Measurements from ENCODE around the gene FCER1G. TPM values are rescaled to one million over a fixed set of nuclear protein-coding genes. Genes with fewer than 3 reads are reported as not detected.

FCER1G gene
- total RNA-seq, 1 donor from 2014 or later, result 64.8 TPM

Small RNA genes within 50 kb of the gene (microRNA-seq; reads per million reads assigned to microRNA genes)
- not detected for gene MIR5187 (ENCODE audit: borderline number of aligned reads, borderline replicate concordance)

Other genes starting within 250 kb of the FCER1G start
- gene F11R, start 194.1 kb upstream of the FCER1G start, total RNA-seq, result 178 TPM
- 44.7 TPM for gene TSTD1, start 176.3 kb upstream of the FCER1G start, total RNA-seq
- 39.0 TPM for gene USF1, start 169.3 kb upstream of the FCER1G start, total RNA-seq
- 14.5 TPM for gene ARHGAP30, start 145.4 kb upstream of the FCER1G start, total RNA-seq
- 42.7 TPM for gene NECTIN4, start 125.7 kb upstream of the FCER1G start, total RNA-seq
- 9.3 TPM for gene KLHDC9, start 116.9 kb upstream of the FCER1G start, total RNA-seq
- 47.1 TPM for gene PFDN2, start 97.3 kb upstream of the FCER1G start, total RNA-seq
- 31.7 TPM for gene NIT1, start 97.2 kb upstream of the FCER1G start, total RNA-seq
- gene DEDD, start 82.6 kb upstream of the FCER1G start, total RNA-seq, result 42.0 TPM
- gene UFC1, start 61.3 kb upstream of the FCER1G start, total RNA-seq, result 61.1 TPM
- 19.4 TPM for gene USP21, start 55.8 kb upstream of the FCER1G start, total RNA-seq
- gene PPOX, start 48.9 kb upstream of the FCER1G start, total RNA-seq, result 16.7 TPM
- gene B4GALT3, start 37.8 kb upstream of the FCER1G start, total RNA-seq, result 16.2 TPM
- 78.3 TPM for gene ADAMTS4, start 16.2 kb upstream of the FCER1G start, total RNA-seq
- 104 TPM for gene NDUFS2, start 12.9 kb upstream of the FCER1G start, total RNA-seq
- gene APOA2, start 8.3 kb downstream of the FCER1G start, total RNA-seq, result not detected
- gene TOMM40L, start 10.8 kb downstream of the FCER1G start, total RNA-seq, result 15.0 TPM
- gene NR1I3, start 22.9 kb downstream of the FCER1G start, total RNA-seq, result not detected
- gene PCP4L1, start 43.5 kb downstream of the FCER1G start, total RNA-seq, result 3.7 TPM
- gene MPZ, start 94.7 kb downstream of the FCER1G start, total RNA-seq, result 3.7 TPM
- 44.9 TPM for gene SDHC, start 99.1 kb downstream of the FCER1G start, total RNA-seq
- not detected for gene CFAP126, start 152.6 kb downstream of the FCER1G start, total RNA-seq